ENCODE data around the gene COL8A1. TPM values are rescaled to one million over a fixed set of nuclear protein-coding genes. Genes with fewer than 3 reads are reported as not detected.

Gene COL8A1
- total RNA-seq, 1 donor from 2014 or later: not detected

DNA sequence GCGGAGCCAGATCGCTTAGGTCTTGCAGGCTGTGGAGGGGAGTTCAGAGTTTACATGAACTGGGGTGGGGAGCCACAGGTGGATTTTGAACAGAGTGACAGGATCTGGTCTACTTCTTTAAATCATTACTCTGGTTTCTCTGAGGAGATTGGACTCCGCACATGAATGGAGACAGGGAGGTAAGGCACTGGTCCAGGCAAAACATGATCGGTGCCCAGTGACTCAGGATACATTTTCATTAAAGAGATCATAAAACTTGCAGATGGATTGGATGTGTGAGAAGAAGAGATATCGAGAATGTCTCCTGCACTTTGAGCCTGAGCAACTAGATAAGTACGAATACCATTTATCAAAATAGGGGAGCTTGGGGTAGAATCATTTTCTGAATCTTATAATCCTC is 117.4 kb downstream of the COL8A1 start:
- no peaks in the 10 kb centered on the region for H3K36me3 Mint-ChIP-seq (ENCODE audit: insufficient read depth)
- H3K9me3 Mint-ChIP-seq (ENCODE audit: low read depth): no peaks in the 10 kb centered on the region
- TF ChIP-seq CTCF (IDR thresholded peaks at IDR 0.05; ENCODE audit: unreplicated experiment): no peak
- no peaks in the 10 kb centered on the region for H3K4me1 Mint-ChIP-seq (ENCODE audit: low read depth)
- no peak overlapping the region for H3K4me3 Mint-ChIP-seq (ENCODE audit: low read depth)
- peaks cover 2% of the 10 kb centered on the region for H3K27me3 Mint-ChIP-seq
- no peak for DNase-seq (ENCODE audit: low spot score, unreplicated experiment)
- H3K27ac Mint-ChIP-seq: no peak overlapping the region

GRCh38 chr3:99757966-99758365 is 119.6 kb downstream of the COL8A1 start:
- no peaks in the 10 kb centered on the region for H3K9me3 Mint-ChIP-seq (ENCODE audit: low read depth)
- peaks cover 5% of the 10 kb centered on the region for H3K27me3 Mint-ChIP-seq
- TF ChIP-seq CTCF (IDR thresholded peaks at IDR 0.05; ENCODE audit: unreplicated experiment): no peak
- no peaks in the 10 kb centered on the region for H3K36me3 Mint-ChIP-seq (ENCODE audit: insufficient read depth)
- H3K4me1 Mint-ChIP-seq (ENCODE audit: low read depth): peaks cover 5% of the 10 kb centered on the region
- no peak for DNase-seq (ENCODE audit: low spot score, unreplicated experiment)
- H3K27ac Mint-ChIP-seq: no peak overlapping the region
- H3K4me3 Mint-ChIP-seq (ENCODE audit: low read depth): no peak overlapping the region

GRCh38 chr3:99758502-99759177 is 120.2 kb downstream of the COL8A1 start:
- no peaks in the 10 kb centered on the region for H3K9me3 Mint-ChIP-seq (ENCODE audit: low read depth)
- no peak overlapping the region for H3K4me3 Mint-ChIP-seq (ENCODE audit: low read depth)
- DNase-seq (ENCODE audit: low spot score, unreplicated experiment): no peak
- peaks cover 5% of the 10 kb centered on the region for H3K27me3 Mint-ChIP-seq
- H3K4me1 Mint-ChIP-seq (ENCODE audit: low read depth): peaks cover 5% of the 10 kb centered on the region
- no peak for TF ChIP-seq CTCF (IDR thresholded peaks at IDR 0.05; ENCODE audit: unreplicated experiment)
- H3K36me3 Mint-ChIP-seq (ENCODE audit: insufficient read depth): no peaks in the 10 kb centered on the region
- H3K27ac Mint-ChIP-seq: no peak overlapping the region

DNA sequence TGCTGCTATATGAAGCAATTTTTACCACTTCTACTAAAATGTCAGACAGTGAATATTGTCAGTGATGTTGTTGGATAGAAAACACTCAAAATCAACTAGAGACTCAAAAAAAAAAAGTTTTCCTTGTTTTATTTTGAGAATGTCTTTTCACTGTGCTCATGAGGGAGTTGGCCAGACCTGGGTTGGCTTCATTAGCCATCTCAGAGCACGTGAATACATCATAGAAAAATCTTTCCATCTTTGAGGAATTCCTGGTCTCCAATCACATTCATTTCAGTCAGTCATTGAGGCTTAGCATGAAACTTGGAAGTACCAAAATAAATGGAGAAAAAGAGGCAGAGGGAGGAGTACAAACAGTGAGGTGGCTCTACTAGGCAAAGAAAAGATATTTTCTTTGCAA is 121.6 kb downstream of the COL8A1 start:
- DNase-seq (ENCODE audit: low spot score, unreplicated experiment): no peak
- Mint-ChIP-seq H3K36me3 (ENCODE audit: insufficient read depth) (no peaks in the 10 kb centered on the region), H3K27ac (no peak overlapping the region)

DNA sequence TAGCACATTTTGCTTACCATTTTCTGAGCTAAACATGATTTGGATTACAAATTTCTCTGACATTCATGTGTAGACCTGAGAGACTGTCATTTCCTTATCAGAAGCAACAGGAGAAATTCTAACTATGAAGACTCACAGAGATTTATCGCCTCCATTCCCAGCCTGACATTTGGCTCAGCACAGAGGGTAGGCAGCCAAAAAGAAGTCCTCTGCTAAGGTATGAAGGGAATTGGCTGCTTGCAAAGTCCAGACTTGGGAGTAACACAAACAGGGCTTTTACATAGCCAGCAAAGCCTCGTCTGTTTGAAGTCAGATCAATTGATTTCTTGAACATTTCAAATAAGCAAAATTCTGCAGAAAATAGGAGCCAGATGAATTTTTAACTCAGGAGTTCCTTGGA is 122.2 kb downstream of the COL8A1 start:
- Mint-ChIP-seq H3K4me3 (ENCODE audit: low read depth) (no peak overlapping the region), H3K36me3 (ENCODE audit: insufficient read depth) (no peaks in the 10 kb centered on the region), H3K9me3 (ENCODE audit: low read depth) (no peaks in the 10 kb centered on the region), H3K4me1 (ENCODE audit: low read depth) (peaks cover 5% of the 10 kb centered on the region), H3K27me3 (peaks cover 5% of the 10 kb centered on the region), H3K27ac (no peak overlapping the region)
- DNase-seq (ENCODE audit: low spot score, unreplicated experiment): no peak
- no peak for TF ChIP-seq CTCF (IDR thresholded peaks at IDR 0.05; ENCODE audit: unreplicated experiment)

More for the DNA sequence above, 121.6 kb downstream of the COL8A1 start:
- peaks cover 5% of the 10 kb centered on the region for H3K27me3 Mint-ChIP-seq
- no peak for TF ChIP-seq CTCF (IDR thresholded peaks at IDR 0.05; ENCODE audit: unreplicated experiment)
- H3K9me3 Mint-ChIP-seq (ENCODE audit: low read depth): no peaks in the 10 kb centered on the region
- peaks cover 5% of the 10 kb centered on the region for H3K4me1 Mint-ChIP-seq (ENCODE audit: low read depth)
- no peak overlapping the region for H3K4me3 Mint-ChIP-seq (ENCODE audit: low read depth)
